Activated naive CD4-positive, alpha-beta T cell treated with anti-CD3 and anti-CD28 coated beads, Interleukin-2, amount 10 ng/mL, durations not matched to agents 7 days and 5 days (primary cell): ENCODE results near the gene HELB.

ENCODE experiments used
- CTCF ChIA-PET: fragments of 350-600 bp; sonication (Branson Sonifier 250); formaldehyde crosslinking; loops from one replicate; lab custom pipeline; 2021; ENCODE audit warnings: antibody characterized with exemption; lab: Charles Lee
- DNase-seq: peaks from one replicate; pipeline ENCODE4 v3.0.0-alpha.2; 2020
- H3K27ac Mint-ChIP-seq: one replicate; pipeline ENCODE4 v1.8.0; 2021; ENCODE audit warnings: mild to moderate bottlenecking, moderate library complexity, mixed read lengths
- H3K27me3 Mint-ChIP-seq: one replicate; pipeline ENCODE4 v1.8.0; 2021; ENCODE audit warnings: mild to moderate bottlenecking, mixed read lengths
- H3K36me3 Mint-ChIP-seq: one replicate; pipeline ENCODE4 v1.8.0; 2021; ENCODE audit warnings: mixed read lengths
- H3K4me1 Mint-ChIP-seq: one replicate; pipeline ENCODE4 v1.8.0; 2021; ENCODE audit warnings: mixed read lengths
- H3K4me3 Mint-ChIP-seq: one replicate; pipeline ENCODE4 v1.8.0; 2021; ENCODE audit warnings: mild to moderate bottlenecking, moderate library complexity, mixed read lengths
- H3K9me3 Mint-ChIP-seq: one replicate; pipeline ENCODE4 v1.8.0; 2021; ENCODE audit warnings: mixed read lengths

Gene HELB

GRCh38 chr12:66301944-66302826 lies at the start of gene HELB:
Gene HELB, plus strand, starts transcription at chr12:66302493. Its CDS starts 111 bp downstream, at chr12:66302604.
- CTCF ChIA-PET = interaction anchor here (0.6 to 3.7 kb wide), 9 partner anchors 12 to 107 kb away, joined by 3 to 17 read pairs (median 4); no protein-coding TSS in a partner anchor
- peak within 1 kb of the TSS; percentile 98 for H3K4me3 Mint-ChIP-seq
- DNase-seq = peak; percentile 99
- H3K27ac Mint-ChIP-seq = peak within 1 kb of the TSS; percentile 98
- H3K36me3 Mint-ChIP-seq = peaks cover 31% of the 10 kb centered on the region
- H3K4me1 Mint-ChIP-seq = peaks cover 45% of the 10 kb centered on the region
- H3K27me3 Mint-ChIP-seq = peaks cover 21% of the 10 kb centered on the region
- no peaks in the 10 kb centered on the region for H3K9me3 Mint-ChIP-seq

- no peaks in the 10 kb centered on the region for H3K4me1 Mint-ChIP-seq
- peaks cover 5% of the 10 kb centered on the region for H3K27me3 Mint-ChIP-seq
- no peak overlapping the region for H3K27ac Mint-ChIP-seq
- H3K4me3 Mint-ChIP-seq = no peak overlapping the region
- CTCF ChIA-PET = no interaction called here
- no peak for DNase-seq
- H3K36me3 Mint-ChIP-seq = no peaks in the 10 kb centered on the region
- peaks cover 2% of the 10 kb centered on the region for H3K9me3 Mint-ChIP-seq
Measured at GRCh38 chr12:66252771-66253170, 49.5 kb upstream of the HELB start.

GRCh38 chr12:66255737-66256136 lies 46.6 kb upstream of the HELB start:
- CTCF ChIA-PET = no interaction called here
- H3K4me3 Mint-ChIP-seq = no peak overlapping the region
- H3K27ac Mint-ChIP-seq = no peak overlapping the region
- H3K27me3 Mint-ChIP-seq = peaks cover 5% of the 10 kb centered on the region
- H3K4me1 Mint-ChIP-seq = no peaks in the 10 kb centered on the region
- DNase-seq = no peak
- peaks cover 2% of the 10 kb centered on the region for H3K9me3 Mint-ChIP-seq
- H3K36me3 Mint-ChIP-seq = no peaks in the 10 kb centered on the region

GRCh38 chr12:66258011-66258410 lies 44.3 kb upstream of the HELB start:
- Mint-ChIP-seq H3K4me3 (no peak overlapping the region), H3K4me1 (no peaks in the 10 kb centered on the region), H3K27ac (no peak overlapping the region), H3K9me3 (no peaks in the 10 kb centered on the region), H3K27me3 (peaks cover 8% of the 10 kb centered on the region), H3K36me3 (no peaks in the 10 kb centered on the region)
- CTCF ChIA-PET = no interaction called here
- DNase-seq = no peak

GRCh38 chr12:66262737-66263136 lies 39.6 kb upstream of the HELB start:
- H3K4me3 Mint-ChIP-seq = no peak overlapping the region
- H3K27ac Mint-ChIP-seq = no peak overlapping the region
- peaks cover 14% of the 10 kb centered on the region for H3K27me3 Mint-ChIP-seq
- H3K4me1 Mint-ChIP-seq = peaks cover 4% of the 10 kb centered on the region
- H3K9me3 Mint-ChIP-seq = no peaks in the 10 kb centered on the region
- H3K36me3 Mint-ChIP-seq = no peaks in the 10 kb centered on the region
- DNase-seq = no peak
- CTCF ChIA-PET = no interaction called here

GRCh38 chr12:66268562-66268961 lies 33.7 kb upstream of the HELB start:
- CTCF ChIA-PET = interaction anchor here (1.7 to 8.7 kb wide), 6 partner anchors 10 to 440 kb away, joined by 3 to 90 read pairs (median 19); partner anchors contain the start of genes HELB and TMBIM4
- Mint-ChIP-seq H3K27me3 (peaks cover 8% of the 10 kb centered on the region), H3K4me1 (peaks cover 5% of the 10 kb centered on the region), H3K36me3 (no peaks in the 10 kb centered on the region), H3K9me3 (no peaks in the 10 kb centered on the region), H3K27ac (no peak overlapping the region), H3K4me3 (no peak overlapping the region)
- no peak for DNase-seq

- Mint-ChIP-seq H3K9me3 (no peaks in the 10 kb centered on the region), H3K4me1 (peaks cover 5% of the 10 kb centered on the region), H3K4me3 (no peak overlapping the region), H3K27me3 (peaks cover 7% of the 10 kb centered on the region), H3K36me3 (no peaks in the 10 kb centered on the region), H3K27ac (no peak overlapping the region)
- CTCF ChIA-PET = interaction anchor here (0.8 to 8.7 kb wide), 18 partner anchors 10 to 440 kb away, joined by 3 to 90 read pairs (median 6); partner anchors contain the start of genes HELB, LLPH and TMBIM4
- no peak for DNase-seq
Measured at GRCh38 chr12:66269142-66269541, 33.2 kb upstream of the HELB start.

GRCh38 chr12:66269757-66270383 lies 32.4 kb upstream of the HELB start:
- peak; percentile 38 for DNase-seq
- H3K36me3 Mint-ChIP-seq = no peaks in the 10 kb centered on the region
- H3K27ac Mint-ChIP-seq = no peak overlapping the region
- no peak overlapping the region for H3K4me3 Mint-ChIP-seq
- CTCF ChIA-PET = interaction anchor here (0.8 to 8.7 kb wide), 26 partner anchors 9 to 439 kb away, joined by 3 to 90 read pairs (median 5); partner anchors contain the start of genes HELB, LLPH and TMBIM4
- no peaks in the 10 kb centered on the region for H3K27me3 Mint-ChIP-seq
- no peaks in the 10 kb centered on the region for H3K9me3 Mint-ChIP-seq
- H3K4me1 Mint-ChIP-seq = peaks cover 5% of the 10 kb centered on the region

- Mint-ChIP-seq H3K27ac (no peak overlapping the region), H3K36me3 (no peaks in the 10 kb centered on the region), H3K4me3 (no peak overlapping the region), H3K27me3 (no peaks in the 10 kb centered on the region), H3K9me3 (no peaks in the 10 kb centered on the region), H3K4me1 (peaks cover 5% of the 10 kb centered on the region)
- DNase-seq = no peak
- CTCF ChIA-PET = interaction anchor here (0.7 to 8.7 kb wide), 19 partner anchors 8 to 423 kb away, joined by 3 to 90 read pairs (median 5); partner anchors contain the start of genes HELB, LLPH and TMBIM4
Measured at GRCh38 chr12:66270613-66271012, 31.7 kb upstream of the HELB start.

- Mint-ChIP-seq H3K36me3 (no peaks in the 10 kb centered on the region), H3K4me1 (peaks cover 4% of the 10 kb centered on the region), H3K9me3 (no peaks in the 10 kb centered on the region), H3K27me3 (no peaks in the 10 kb centered on the region), H3K4me3 (no peak overlapping the region), H3K27ac (no peak overlapping the region)
- CTCF ChIA-PET = interaction anchor here (1.3 to 8.7 kb wide), 3 partner anchors 121 to 135 kb away, joined by 3 to 90 read pairs (median 18); no protein-coding TSS in a partner anchor
- DNase-seq = no peak
Measured at GRCh38 chr12:66272650-66273049, 29.6 kb upstream of the HELB start.

- Mint-ChIP-seq H3K4me1 (peaks cover 2% of the 10 kb centered on the region), H3K27ac (no peak overlapping the region), H3K9me3 (no peaks in the 10 kb centered on the region), H3K4me3 (no peak overlapping the region), H3K36me3 (no peaks in the 10 kb centered on the region), H3K27me3 (no peaks in the 10 kb centered on the region)
- CTCF ChIA-PET = interaction anchor here (1.3 to 8.7 kb wide), 2 partner anchors 120 to 135 kb away, joined by 3 to 90 read pairs; no protein-coding TSS in a partner anchor
- no peak for DNase-seq
Measured at GRCh38 chr12:66273147-66273546, 29.1 kb upstream of the HELB start.

- no peak overlapping the region for H3K4me3 Mint-ChIP-seq
- no peaks in the 10 kb centered on the region for H3K36me3 Mint-ChIP-seq
- H3K27me3 Mint-ChIP-seq = peaks cover 3% of the 10 kb centered on the region
- no peak for DNase-seq
- no peaks in the 10 kb centered on the region for H3K9me3 Mint-ChIP-seq
- no peak overlapping the region for H3K27ac Mint-ChIP-seq
- H3K4me1 Mint-ChIP-seq = peaks cover 14% of the 10 kb centered on the region
- CTCF ChIA-PET = no interaction called here
Measured at GRCh38 chr12:66275040-66275439, 27.3 kb upstream of the HELB start.

- Mint-ChIP-seq H3K36me3 (peaks cover 9% of the 10 kb centered on the region), H3K4me1 (peaks cover 30% of the 10 kb centered on the region), H3K27me3 (peaks cover 3% of the 10 kb centered on the region), H3K9me3 (peaks cover 14% of the 10 kb centered on the region), H3K27ac (no peak overlapping the region), H3K4me3 (no peak overlapping the region)
- DNase-seq = peak; percentile 71
- CTCF ChIA-PET = interaction anchor here (0.7 to 3.5 kb wide), 16 partner anchors 9 to 415 kb away, joined by 3 to 28 read pairs (median 4); partner anchors contain the start of gene HELB
Measured at GRCh38 chr12:66279123-66279712, 23.1 kb upstream of the HELB start.

- Mint-ChIP-seq H3K4me3 (no peak overlapping the region), H3K36me3 (peaks cover 9% of the 10 kb centered on the region), H3K4me1 (peaks cover 34% of the 10 kb centered on the region), H3K27ac (no peak overlapping the region), H3K9me3 (peaks cover 14% of the 10 kb centered on the region), H3K27me3 (peaks cover 3% of the 10 kb centered on the region)
- no peak for DNase-seq
- CTCF ChIA-PET = interaction anchor here (1.1 to 3.5 kb wide), 2 partner anchors 125 to 128 kb away, joined by 3 to 28 read pairs; no protein-coding TSS in a partner anchor
Measured at GRCh38 chr12:66280561-66280960, 21.7 kb upstream of the HELB start.
